Dedifferentiated amniotic fluid mesenchymal stem cell (primary cell): ENCODE measurements around the gene RBM33.

Experiments used
- DNase-seq: peaks from one replicate; pipeline ENCODE4 v3.0.0-alpha.2; 2016; ENCODE audit errors: extremely low spot score

The RBM33 gene

DNA sequence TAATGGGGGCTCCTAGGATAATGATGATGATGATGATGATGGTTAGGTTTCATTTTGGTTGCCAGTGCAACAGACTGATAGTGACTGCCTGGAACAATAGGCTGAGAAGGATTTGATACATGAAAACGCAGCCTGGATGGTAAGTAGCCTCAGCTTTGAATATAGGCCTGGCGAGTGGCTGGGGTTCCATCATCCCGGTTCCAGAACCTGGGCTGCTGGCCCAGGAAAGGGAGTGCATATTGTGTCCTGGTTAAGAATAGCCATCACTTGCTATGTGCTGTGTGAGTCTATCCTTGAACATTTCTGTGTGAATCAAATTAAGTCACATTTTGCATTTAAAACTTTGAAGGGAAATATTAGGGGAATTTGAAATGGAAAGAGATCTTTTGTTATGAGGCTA is 105.1 kb downstream of the RBM33 start:
- no peak for DNase-seq

GRCh38 chr7:155750255-155751125 is 106.0 kb downstream of the RBM33 start:
- no peak for DNase-seq

DNA sequence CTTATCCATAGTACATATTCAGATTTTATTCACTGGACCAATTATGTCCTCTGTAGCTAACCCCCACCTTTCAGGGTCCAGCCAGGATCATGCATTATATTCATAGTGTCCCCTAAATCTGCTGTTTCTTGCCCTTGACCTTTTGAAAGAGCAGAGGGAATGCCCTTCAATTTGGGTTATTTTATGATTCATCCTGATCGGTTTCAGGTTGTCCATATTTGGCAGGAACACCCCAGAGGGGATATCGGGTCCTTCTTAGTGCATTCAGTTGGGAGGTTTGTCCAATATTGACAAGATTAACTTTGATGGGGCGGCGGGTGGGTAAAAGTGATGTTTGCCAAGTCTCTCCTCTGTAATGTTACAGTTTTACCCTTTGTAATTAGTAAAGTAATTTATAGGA is 106.9 kb downstream of the RBM33 start:
- no peak for DNase-seq

- DNase-seq: no peak
Measured at GRCh38 chr7:155752756-155753445, 108.4 kb downstream of the RBM33 start.

- DNase-seq: no peak
Measured at GRCh38 chr7:155753446-155753965, 109.0 kb downstream of the RBM33 start.

- DNase-seq: no peak
Measured at GRCh38 chr7:155754165-155754564, 109.7 kb downstream of the RBM33 start.

DNA sequence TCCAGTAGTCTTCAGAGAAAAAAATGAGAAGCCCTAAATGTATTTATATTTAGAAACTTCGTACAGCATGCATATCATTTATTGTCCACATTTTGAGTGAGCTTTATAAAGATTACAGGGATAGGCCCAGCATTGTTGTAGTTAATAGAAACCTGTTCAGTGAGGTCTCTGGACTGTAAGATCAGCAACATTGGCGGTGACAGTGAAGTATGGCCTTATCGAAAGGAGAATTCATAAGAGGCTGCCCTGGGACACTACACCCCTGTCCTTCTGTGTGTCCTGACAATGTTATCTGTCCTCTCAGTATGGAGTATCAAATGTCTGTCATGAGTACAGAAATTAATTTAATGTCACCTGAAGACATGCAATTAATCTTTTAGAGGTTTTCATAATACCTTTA is 110.6 kb downstream of the RBM33 start:
- no peak for DNase-seq

GRCh38 chr7:155756322-155756721 is 111.9 kb downstream of the RBM33 start:
- no peak for DNase-seq

DNA sequence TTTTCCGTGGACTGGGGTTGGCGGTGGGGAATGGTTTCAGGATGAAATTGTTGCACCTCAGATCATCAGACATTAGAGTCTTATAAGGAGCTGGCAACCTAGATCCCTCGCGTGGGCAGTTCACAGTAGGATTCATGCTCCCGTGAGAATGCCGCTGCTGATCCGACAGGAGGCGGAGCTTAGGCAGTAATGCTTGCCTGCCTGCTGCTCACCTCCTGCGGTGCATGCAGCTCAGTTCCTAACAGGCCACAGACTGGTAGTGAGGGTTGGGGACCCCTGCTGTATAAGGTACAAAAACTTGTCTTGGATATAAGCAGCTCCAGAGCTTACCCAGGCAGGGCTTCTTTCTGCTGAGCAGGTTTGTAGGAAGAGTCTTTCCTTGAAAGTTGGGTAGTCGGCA is 113.9 kb downstream of the RBM33 start:
- no peak for DNase-seq

DNA sequence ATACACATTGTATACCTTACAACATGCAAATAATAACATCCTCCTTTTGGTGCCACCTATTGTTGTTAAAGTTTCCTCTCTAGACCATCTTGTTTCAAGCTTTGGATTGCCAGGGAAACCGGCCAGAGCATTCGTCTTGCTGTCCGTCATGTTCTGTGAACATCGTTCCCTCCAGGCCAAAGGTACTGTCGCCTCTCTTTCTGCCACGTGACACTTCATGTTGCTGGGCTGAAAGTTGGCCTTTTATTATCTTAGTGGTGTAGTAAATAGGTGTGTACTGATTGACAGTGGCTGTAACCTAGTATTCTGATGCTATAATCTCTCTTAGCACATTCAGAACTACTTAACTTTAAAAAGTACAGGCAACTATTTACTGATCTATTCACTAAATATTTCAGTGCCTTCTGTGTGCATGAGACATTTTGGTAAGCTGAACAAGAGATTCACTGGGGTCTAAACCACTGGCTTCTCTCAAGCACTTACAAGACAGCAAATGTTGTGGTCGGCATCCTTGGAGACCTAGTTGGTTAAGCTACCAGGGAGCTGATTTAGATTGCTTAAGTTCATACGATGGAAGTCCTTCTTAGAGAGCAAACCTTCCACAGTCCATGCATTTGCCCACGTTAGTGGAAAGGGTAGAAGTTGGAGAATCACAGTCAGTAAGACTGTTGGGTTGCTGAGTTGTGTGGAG is 115.4 kb downstream of the RBM33 start:
- DNase-seq: no peak

- DNase-seq: no peak
Measured at GRCh38 chr7:155761162-155761561, 116.7 kb downstream of the RBM33 start.

DNA sequence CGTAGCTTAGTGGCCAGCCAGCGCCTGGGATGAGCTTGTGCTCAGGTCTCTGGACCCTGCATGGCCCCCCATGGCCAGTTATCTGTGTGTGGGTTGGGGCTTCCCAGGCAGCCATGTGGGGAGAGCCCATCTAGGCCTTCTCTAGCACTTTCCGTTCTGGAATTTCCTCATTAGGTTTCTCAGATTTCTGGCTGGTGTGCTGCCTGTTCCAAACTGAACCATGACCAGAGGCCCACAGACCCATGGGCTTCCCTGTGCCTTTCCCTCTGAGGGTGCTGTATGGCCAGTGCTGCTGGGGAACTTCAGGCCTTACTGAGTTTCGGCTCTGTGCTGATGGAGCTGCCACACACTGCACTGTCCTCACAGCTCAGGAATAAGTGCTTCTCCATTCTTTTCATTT is 117.6 kb downstream of the RBM33 start:
- DNase-seq: no peak

- DNase-seq: no peak
Measured at GRCh38 chr7:155762655-155763054, 118.2 kb downstream of the RBM33 start.

DNA sequence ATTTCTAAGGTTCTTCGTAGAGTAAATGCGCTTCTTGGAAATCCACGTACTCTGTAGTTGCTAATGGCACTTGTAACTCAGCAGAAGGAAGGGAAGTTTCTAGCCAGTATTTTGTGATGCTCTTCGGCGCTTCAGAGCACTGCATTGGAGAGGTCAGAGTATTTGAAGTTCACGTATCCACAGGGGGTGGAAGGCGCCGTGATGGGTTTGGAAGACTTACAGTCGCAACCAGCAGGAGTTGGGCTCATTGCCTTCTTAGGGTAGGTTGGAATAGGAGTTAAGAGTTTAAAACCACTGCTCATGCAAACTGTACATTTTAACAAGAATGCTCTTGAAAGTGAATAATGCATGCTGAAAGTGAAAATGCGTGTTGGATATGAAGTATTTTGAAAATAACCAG is 118.7 kb downstream of the RBM33 start:
- DNase-seq: no peak

DNA sequence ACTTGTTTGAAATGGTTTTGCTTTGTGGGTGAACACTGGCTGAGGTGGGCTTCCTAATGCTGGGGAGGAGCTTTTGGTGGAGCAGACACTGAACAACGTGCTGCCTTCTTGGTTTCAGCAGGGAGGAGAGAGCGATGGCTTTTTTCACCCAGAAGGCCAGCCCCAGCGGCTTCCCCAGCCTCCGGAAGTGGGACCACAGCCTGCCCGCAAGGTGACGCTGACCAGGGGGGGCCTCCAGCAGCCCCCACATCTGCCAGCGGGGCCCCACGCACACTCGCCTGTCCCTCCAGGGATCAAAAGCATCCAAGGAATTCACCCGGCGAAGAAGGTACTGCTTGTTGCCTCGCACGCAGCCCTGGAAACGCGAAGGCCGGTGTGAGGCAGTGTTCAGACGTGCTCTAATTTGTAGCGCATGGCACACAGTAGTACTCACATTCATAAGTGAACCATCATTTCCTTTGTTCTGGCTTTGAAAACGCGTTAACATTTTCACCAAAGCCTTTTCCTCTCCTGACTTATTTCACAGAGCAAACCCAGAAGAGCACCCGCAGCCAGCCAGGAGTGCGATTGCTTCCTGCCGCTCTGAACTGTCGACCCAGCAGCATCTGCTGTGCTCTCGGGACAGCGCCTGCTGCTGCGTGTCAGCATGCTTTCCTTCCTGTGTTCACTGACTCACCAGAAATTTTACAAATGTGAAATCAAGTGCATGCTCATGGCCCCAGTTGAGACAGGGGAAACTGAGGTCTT is 119.4 kb downstream of the RBM33 start:
- no peak for DNase-seq

DNA sequence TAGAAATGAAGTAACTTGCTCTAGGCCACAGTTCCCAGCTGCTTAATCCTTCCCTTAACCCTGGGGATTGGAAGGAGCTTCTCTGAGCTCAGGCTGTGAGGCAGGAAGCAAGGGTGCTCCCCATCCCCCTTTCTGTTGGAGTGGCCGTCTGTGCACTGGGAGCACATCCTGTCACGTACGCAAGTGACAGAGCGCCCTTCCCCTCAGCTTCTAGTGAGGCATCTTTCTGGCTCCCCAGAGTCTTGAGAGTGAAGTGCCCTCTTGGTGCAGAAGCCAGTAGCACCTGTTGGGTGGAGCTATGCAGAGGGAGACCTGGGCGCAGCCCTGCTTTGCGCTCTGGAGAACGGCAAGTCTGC is 120.0 kb downstream of the RBM33 start:
- no peak for DNase-seq

DNA sequence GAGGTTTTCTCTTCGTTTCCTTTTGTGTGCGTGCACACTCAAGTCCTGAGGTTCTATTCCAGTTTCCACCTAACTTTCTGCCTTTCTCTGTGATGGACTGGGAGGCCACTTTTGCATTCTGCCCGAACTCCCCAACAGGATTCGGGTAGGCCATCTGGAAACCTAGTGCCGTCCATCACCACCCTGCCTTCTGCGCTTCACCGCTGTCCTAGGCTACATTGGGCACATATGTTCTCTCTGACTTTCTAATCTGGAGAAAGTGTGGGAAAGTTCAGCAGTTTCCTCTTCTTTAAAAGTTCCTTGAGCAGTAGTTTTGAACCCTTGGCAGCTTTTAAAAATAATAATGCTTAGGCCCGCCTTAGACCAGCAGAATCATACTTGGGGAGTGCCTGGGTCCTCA is 121.0 kb downstream of the RBM33 start:
- no peak for DNase-seq

DNA sequence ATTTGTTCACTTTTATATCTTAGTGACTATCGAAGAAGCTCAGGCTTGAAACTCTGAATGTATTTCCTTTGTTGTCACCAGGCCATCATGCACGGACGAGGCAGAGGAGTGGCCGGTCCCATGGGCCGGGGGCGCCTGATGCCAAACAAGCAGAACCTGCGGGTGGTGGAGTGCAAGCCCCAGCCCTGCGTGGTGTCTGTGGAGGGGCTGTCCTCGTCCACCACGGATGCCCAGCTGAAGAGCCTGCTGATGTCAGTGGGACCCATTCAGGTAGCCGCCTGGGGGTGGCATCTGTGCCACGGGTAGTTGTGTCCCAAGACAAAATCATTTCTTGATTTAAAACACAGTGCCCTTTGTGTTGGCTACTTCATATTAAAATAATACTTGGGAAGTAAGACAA is 121.9 kb downstream of the RBM33 start:
- no peak for DNase-seq

GRCh38 chr7:155766966-155767916 is 122.8 kb downstream of the RBM33 start:
- no peak for DNase-seq

GRCh38 chr7:155769701-155770100 is 125.2 kb downstream of the RBM33 start:
- no peak for DNase-seq

GRCh38 chr7:155770241-155770640 is 125.8 kb downstream of the RBM33 start:
- no peak for DNase-seq
